T-helper 1 cell treated with Interleukin-12 subunit alpha and Interleukin-12 subunit beta and Interleukin-4 antibody, amounts not matched to agents 30 ng/mL and 1 ng/mL, for 36 hours (primary cell): ENCODE results near the gene C16orf78. TPM values are rescaled to one million over a fixed set of nuclear protein-coding genes. Genes with fewer than 3 reads are reported as not detected.

Source experiments
- intact Hi-C: fragments of 100-400 bp; cut with micrococcal nuclease; formaldehyde crosslinking; loops from one replicate; pipeline ENCODE4 v1.15.1; 2024
- total RNA-seq: library from RNA; stranded (reverse); gene quantifications from 2 replicates; pipeline ENCODE4 v1.2.3, GENCODE V29; 2022

The C16orf78 gene
- total RNA-seq, 1 donor from 2014 or later: not detected

- intact Hi-C loops: no loop called here
Observed at GRCh38 chr16:49428808-49429207, 55.2 kb downstream of the C16orf78 start.

GRCh38 chr16:49431040-49431439 lies 57.4 kb downstream of the C16orf78 start:
- intact Hi-C loops: no loop called here

GRCh38 chr16:49431591-49432290 lies 58.1 kb downstream of the C16orf78 start:
- intact Hi-C loops: no loop called here

GRCh38 chr16:49434733-49435132 lies 61.1 kb downstream of the C16orf78 start:
- intact Hi-C loops: no loop called here

DNA sequence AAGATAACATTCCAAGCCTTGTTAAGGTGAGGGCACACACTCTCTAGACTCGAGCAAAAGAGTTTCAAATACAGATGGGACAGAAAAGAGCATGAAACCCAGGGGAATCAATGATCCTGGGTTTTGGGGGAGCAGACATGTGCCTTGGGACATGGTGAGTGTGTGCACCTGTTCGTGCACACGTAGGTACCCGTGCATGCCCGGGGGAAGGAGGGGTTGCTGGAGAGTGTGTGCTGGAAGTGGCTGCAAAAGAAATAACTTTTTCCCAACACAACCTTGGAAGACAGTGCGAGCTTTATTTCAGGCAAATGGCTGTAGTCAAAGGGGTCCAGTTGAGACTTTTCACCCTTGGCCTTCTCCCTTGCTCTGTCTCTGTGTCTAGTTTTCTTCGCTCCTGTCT lies 62.6 kb downstream of the C16orf78 start:
- intact Hi-C loops: no loop called here

DNA sequence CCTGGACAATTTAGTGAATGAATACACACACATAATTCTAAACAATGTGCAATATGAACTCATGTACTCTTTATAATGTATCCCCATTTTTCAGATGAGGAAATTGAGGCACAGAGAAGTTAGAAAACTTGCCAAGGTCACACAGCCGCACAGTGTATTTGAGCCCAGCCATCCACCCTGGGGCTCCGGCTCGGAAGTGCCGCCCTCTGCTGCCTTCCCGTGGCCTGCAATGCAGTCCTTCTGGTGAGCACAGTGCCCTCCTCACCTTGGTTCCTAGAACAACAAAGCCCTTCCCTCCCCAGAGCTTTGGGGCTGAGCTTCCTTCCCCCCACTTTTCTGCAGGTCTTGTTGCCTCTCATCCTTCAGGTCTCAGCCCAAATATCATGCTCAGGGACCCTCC lies 63.7 kb downstream of the C16orf78 start:
- intact Hi-C loops: no loop called here

GRCh38 chr16:49439050-49439449 lies 65.4 kb downstream of the C16orf78 start:
- intact Hi-C loops: no loop called here

DNA sequence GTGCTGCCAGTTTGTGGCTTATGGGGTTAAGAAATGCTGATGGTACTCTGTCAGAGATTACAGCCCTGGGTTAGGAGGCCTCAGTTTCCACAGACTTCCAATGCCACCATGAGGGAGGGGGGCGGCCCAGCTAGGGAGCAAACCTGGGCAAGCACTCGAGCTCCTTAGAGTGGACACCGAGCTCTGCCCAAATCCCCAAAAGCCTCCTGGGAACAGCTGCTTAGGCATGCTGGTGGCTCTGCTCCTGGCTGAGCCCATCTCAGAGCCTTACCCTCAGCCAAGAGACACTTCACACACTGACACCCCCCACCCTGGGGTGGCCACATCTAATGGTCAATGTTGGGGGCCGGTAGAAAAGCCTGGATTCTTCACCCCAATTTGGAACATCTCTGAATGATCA lies 66.1 kb downstream of the C16orf78 start:
- intact Hi-C loops: no loop called here

GRCh38 chr16:49440156-49441065 lies 66.8 kb downstream of the C16orf78 start:
- intact Hi-C loops: loop anchor here (1.0 kb wide), 3 partner anchors 23 to 153 kb away; no protein-coding TSS in a partner anchor

GRCh38 chr16:49441366-49441780 lies 67.8 kb downstream of the C16orf78 start:
- intact Hi-C loops: loop anchor here (1.0 kb wide), 3 partner anchors 22 to 152 kb away; no protein-coding TSS in a partner anchor

DNA sequence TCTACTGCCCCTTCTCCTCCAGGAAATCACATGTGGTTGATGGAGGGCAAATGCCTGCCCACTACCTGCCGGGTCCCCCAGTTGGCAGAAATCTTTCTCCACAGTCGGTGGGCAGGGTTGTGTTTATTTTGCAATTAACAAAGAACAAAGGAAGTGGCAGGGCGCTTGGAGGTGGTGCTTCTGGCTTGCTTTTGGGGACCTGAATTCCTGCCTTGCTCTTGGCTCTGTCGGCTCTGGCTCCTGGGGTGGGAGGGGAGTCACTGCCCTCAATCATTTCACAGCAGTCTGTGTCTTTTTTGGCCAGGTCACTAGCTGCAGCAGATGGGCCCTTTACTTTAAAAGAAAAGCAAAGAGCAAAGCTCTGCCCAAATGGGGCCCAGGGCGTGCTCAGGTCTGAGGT lies 69.2 kb downstream of the C16orf78 start:
- intact Hi-C loops: no loop called here

DNA sequence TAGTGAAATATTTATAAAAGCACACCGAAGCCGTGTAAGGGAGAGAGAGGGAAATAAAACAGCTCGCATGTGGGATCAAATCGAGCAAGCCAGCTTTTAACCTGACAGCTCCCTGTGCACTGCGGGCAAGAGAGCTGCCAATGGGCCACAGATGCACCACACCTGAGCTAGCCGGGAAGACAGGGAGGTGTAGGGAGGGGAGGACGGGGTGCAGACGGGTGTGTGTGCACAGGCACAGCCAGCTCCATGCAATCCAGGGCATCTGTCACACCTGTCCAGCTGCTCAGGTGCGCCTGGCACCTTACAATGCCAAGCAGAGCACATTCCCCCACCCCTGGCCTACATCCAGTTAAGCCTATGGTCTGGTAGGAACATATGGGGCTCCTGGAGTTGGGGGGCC lies 70.0 kb downstream of the C16orf78 start:
- intact Hi-C loops: no loop called here

DNA sequence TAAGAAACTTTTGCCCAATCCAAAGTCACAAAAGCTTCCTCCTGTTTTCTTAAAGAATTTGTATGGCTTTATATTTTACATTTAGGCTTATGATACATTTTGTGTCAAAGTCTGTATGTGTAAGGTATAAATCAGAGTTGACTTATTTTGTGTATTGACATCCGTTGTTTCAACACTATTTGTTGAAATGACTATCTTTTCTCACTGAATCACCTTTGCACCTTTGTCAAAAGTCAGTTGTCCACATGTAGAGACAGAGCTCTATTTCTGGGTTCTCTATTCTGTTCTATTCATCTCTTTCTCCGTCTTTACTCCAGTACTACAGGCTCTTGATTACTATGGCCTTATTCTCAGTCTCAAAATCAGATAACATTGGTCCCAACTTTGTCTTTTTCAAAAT lies 73.2 kb downstream of the C16orf78 start:
- intact Hi-C loops: no loop called here

Other genes with a start within 250 kb of the C16orf78 start
- gene CBLN1, start 92.0 kb upstream of the C16orf78 start, total RNA-seq: not detected in 2 replicates